NCI-H524 (cell line): Measurements from ENCODE around the gene PCDHA6.
A peak's percentile ranks its signal among the peaks of the same experiment; 100 is the strongest.
"Not testable (repeated sequence)": the region's sequence is repeated elsewhere in the genome, so short reads cannot be mapped to it uniquely, and the experiment has no call there.

Experiments
- DNase-seq, 2 experiments: peaks; one replicate each; lab custom pipeline; 2025; lab: John Stamatoyannopoulos, UW

The PCDHA6 gene, protein sequence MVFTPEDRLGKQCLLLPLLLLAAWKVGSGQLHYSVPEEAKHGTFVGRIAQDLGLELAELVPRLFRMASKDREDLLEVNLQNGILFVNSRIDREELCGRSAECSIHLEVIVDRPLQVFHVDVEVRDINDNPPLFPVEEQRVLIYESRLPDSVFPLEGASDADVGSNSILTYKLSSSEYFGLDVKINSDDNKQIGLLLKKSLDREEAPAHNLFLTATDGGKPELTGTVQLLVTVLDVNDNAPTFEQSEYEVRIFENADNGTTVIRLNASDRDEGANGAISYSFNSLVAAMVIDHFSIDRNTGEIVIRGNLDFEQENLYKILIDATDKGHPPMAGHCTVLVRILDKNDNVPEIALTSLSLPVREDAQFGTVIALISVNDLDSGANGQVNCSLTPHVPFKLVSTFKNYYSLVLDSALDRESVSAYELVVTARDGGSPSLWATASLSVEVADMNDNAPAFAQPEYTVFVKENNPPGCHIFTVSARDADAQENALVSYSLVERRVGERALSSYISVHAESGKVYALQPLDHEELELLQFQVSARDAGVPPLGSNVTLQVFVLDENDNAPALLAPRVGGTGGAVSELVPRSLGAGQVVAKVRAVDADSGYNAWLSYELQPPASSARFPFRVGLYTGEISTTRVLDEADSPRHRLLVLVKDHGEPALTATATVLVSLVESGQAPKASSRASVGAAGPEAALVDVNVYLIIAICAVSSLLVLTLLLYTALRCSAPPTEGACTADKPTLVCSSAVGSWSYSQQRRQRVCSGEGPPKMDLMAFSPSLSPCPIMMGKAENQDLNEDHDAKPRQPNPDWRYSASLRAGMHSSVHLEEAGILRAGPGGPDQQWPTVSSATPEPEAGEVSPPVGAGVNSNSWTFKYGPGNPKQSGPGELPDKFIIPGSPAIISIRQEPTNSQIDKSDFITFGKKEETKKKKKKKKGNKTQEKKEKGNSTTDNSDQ

GRCh38 chr5:140827704-140828361, at the start of gene PCDHA6:
Gene PCDHA6 (plus strand): TSS chr5:140827960. CDS start chr5:140828092, 132 bp downstream.
- no peak for DNase-seq

GRCh38 chr5:140780512-140780911, 47.2 kb upstream of the PCDHA6 start:
- DNase-seq: no peak

- DNase-seq: peak in 1 of 2 experiments; percentile 21
These were observed 41.7 kb upstream of the PCDHA6 start, which contains the start of gene PCDHA1 for GRCh38 chr5:140785905-140786686. Gene PCDHA1 (plus strand): TSS chr5:140786140.

GRCh38 chr5:140787422-140787821, 40.3 kb upstream of the PCDHA6 start:
- not testable (repeated sequence) for DNase-seq

- not testable (repeated sequence) for DNase-seq
These were observed 39.8 kb upstream of the PCDHA6 start for GRCh38 chr5:140787849-140788504.

DNA sequence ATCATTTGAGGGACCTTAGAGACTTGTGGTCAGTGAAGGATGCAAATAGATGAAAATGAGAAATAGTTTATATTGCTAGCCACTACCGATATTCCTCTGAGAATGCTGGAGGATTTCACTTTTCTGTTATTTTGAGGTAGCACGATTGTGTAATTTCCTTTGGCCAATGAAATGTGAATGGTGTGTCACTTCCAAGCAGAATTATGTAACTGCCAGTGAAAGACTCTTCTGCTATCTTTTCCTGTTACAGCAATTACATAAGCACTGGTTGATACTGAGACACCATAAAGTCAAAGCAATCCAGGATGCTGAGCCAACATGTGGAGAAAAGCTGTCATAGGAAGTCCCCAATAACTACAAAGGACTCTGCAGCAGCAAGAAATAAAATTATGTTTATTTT, 36.7 kb upstream of the PCDHA6 start:
- DNase-seq: no peak

DNA sequence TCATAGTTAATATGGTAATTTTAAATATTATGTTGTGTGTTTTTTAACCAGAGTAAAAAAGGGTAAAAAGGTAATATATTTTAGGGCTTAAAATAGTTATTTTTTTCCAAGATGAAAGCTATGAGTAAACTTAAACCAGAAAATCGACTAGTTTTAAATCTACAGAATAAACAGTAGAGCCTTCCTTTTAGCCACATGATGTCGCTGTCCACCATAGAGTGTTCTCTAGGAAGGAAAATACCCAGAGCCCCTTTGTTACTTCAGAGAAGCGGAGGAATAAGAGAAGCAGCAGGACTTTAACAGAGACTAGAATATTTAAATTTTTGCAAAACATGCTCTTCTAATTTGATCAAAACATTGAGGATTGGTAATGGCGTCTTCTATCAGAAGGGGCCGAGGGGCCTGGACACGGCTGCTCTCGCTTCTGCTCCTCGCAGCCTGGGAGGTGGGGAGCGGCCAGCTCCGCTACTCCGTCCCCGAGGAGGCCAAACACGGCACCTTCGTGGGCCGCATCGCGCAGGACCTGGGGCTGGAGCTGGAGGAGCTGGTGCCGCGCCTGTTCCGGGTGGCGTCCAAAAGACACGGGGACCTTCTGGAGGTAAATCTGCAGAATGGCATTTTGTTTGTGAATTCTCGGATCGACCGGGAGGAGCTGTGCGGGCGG, 33.0 kb upstream of the PCDHA6 start, which contains the start of gene PCDHA2:
Gene PCDHA2 (plus strand): TSS at position 258 of the 664 bp plus-strand sequence.
- no peak for DNase-seq

- DNase-seq: no peak
These were observed 32.5 kb upstream of the PCDHA6 start for GRCh38 chr5:140795259-140795641.

GRCh38 chr5:140796072-140796717, 31.6 kb upstream of the PCDHA6 start:
- not testable (repeated sequence) for DNase-seq

GRCh38 chr5:140796718-140797095, 31.1 kb upstream of the PCDHA6 start:
- DNase-seq: no peak

DNA sequence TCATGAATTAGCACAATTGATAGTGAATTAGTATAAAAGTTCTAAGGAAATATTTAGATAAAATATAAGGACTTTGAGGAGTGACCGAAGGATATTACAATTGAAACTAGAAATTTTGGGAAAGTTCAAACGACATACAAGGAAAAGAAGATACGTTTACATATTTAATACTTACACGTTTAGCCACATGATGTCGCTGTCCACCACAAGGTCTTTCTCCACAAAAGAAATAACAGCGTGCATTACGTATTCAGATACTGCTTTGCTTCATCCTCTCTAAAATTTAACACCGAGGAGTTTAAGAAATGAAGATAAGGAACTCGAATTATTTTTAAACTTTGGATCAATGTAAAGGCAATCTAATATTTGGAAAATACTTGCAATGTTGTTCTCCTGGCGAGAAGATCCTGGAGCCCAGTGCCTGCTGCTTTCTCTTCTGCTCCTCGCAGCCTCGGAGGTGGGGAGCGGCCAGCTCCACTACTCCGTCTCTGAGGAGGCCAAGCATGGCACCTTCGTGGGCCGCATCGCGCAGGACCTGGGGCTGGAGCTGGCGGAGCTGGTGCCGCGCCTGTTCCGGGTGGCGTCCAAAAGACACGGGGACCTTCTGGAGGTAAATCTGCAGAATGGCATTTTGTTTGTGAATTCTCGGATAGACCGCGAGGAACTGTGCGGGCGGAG, 26.8 kb upstream of the PCDHA6 start, which contains the start of gene PCDHA3:
Gene PCDHA3 (plus strand): TSS at position 242 of the 678 bp plus-strand sequence.
- DNase-seq: no peak

- no peak for DNase-seq
These were observed 26.3 kb upstream of the PCDHA6 start for GRCh38 chr5:140801494-140801841.

DNA sequence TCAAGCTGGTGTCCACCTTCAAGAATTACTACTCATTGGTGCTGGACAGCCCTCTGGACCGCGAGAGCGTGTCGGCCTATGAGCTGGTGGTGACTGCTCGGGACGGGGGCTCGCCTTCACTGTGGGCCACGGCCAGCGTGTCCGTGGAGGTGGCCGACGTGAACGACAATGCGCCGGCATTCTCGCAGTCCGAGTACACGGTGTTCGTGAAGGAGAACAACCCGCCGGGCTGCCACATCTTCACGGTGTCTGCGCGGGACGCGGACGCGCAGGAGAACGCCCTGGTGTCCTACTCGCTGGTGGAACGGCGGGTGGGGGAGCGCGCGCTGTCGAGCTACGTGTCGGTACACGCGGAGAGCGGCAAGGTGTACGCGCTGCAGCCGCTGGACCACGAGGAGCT, 25.4 kb upstream of the PCDHA6 start:
- not testable (repeated sequence) for DNase-seq

GRCh38 chr5:140802781-140803271, 24.9 kb upstream of the PCDHA6 start:
- DNase-seq: no peak

DNA sequence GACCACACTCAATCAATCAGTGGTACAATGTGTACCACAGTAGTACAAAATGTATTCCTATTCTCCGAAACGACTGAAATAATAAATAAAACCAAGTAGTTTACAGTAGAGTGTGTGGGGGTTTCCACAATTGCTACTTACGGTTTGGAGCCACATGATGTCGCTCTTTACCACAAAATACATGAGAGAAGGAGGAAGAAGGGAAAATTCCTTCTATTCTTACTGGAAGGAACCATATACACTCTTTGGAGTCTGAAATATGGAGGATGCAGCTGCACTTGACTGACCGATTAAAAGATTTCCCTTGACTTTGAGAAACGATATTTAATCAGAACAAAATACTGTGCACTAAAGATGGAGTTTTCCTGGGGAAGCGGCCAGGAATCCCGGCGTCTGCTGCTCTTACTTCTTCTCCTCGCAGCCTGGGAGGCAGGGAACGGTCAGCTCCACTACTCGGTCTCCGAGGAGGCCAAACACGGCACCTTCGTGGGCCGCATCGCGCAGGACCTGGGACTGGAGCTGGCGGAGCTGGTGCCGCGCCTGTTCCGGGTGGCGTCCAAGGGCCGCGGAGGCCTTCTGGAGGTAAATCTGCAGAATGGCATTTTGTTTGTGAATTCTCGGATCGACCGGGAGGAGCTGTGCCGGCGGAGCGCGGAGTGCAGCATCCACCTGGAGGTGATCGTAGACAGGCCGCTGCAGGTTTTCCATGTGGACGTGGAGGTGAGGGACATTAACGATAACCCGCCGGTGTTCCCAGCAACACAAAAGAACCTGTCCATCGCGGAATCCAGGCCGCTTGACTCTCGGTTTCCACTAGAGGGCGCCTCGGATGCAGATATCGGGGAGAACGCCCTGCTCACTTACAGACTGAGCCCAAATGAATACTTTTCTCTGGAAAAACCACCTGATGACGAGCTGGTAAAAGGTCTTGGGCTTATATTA, 20.7 kb upstream of the PCDHA6 start, which contains the start of gene PCDHA4:
Gene PCDHA4 (plus strand): TSS at position 235 of the 942 bp plus-strand sequence.
- DNase-seq: no peak

- not testable (repeated sequence) for DNase-seq
These were observed 19.4 kb upstream of the PCDHA6 start for GRCh38 chr5:140808241-140808888.

GRCh38 chr5:140808889-140809291, 18.9 kb upstream of the PCDHA6 start:
- no peak for DNase-seq
